Motor neuron (in vitro differentiated cells): Measurements from ENCODE around the gene FAM83G. TPM values are rescaled to one million over a fixed set of nuclear protein-coding genes. Genes with fewer than 3 reads are reported as not detected.
A peak's percentile ranks its signal among the peaks of the same experiment; 100 is the strongest.

ENCODE experiments used
- ATAC-seq, 8 experiments: fragments of 200-7000 bp; cut with Tn5 transposase; replicated peaks in 6 of 8; 2 replicates each; pipeline ENCODE4 v1.8.0; 2021; ENCODE audit warnings: mild to moderate bottlenecking in 8 of 8, moderate library complexity in 8 of 8
- H3K27ac ChIP-seq, 2 donors: fragments of 250-450 bp; sonication (Bioruptor Pico); 2 replicates each; pipeline ENCODE4 v1.9.0; 2021; ENCODE audit warnings: antibody characterized with exemption in 2 of 2, mild to moderate bottlenecking in 2 of 2, moderate library complexity in 1 of 2
- H3K4me1 ChIP-seq, 2 donors: fragments of 250-450 bp; sonication (Bioruptor Pico); replicated peaks in 1 of 2; 2 replicates each; pipeline ENCODE4 v1.6.1; 2021; ENCODE audit warnings: antibody characterized with exemption in 2 of 2, mild to moderate bottlenecking in 2 of 2, moderate library complexity in 1 of 2
- H3K4me3 ChIP-seq, 5 donors: fragments of 250-450 bp; sonication (Bioruptor Pico); 2 replicates each; pipeline ENCODE4 v1.9.0; 2021; ENCODE audit warnings: antibody characterized with exemption in 5 of 5, mild to moderate bottlenecking in 5 of 5, moderate library complexity in 4 of 5
- WGBS, 10 experiments: fragments of 450-650 bp; shearing (Covaris generic); methylation state at CpG; one replicate each; pipeline ENCODE4 v1.0.0; 2022; 5-methylcytosine and 5-hydroxymethylcytosine counted together
- in situ Hi-C, 9 experiments: fragments of 400-800 bp; cut with MboI; loops; one replicate each; pipeline ENCODE4 v1.15.0; 2021; ENCODE audit warnings: low sequenced_read_pairs in 9 of 9, low pct_unique_long_range_greater_than_20kb in 2 of 9; ENCODE audit not compliant: unreplicated experiment in 9 of 9
- total RNA-seq, 8 experiments: library from RNA; unstranded; fragments of 300-600 nt; gene quantifications; 2 replicates each; pipeline versions ENCODE4 v1.2.3 to v1.2.4, GENCODE V29; 2022

FAM83G gene
- total RNA-seq, 8 experiments from 2014 or later: 0.37 to 5.9 (median 2.0) TPM

DNA sequence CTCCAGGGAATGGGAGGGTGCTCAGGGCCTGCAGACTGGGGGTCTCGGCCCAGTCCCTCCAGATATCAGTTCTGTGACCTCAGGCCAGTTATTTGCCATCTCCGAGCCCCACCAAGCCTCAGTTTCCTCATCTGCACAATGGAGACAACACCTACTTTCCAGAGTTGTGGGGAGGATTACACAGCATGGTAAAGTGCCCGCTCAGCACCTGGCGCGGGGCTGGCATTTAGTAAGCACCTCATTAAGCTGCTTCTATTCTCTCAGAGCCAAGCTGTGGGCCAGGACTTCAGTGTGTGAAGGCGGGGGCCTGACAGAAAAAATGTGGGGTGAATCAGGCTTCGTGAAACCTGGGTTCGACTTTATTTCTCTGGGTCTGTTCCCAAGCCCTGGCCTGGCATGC, 5.2 kb downstream of the FAM83G start:
- in situ Hi-C loops: no loop called here
- no peak for ATAC-seq
- H3K4me1 ChIP-seq: peaks cover 0 to 7% of the 10 kb centered on the region in 2 donors
- 60 to 100% (median 89%) methylated on average over 1 to 4 of the region's 8 CpGs; no CpG with 5 or more reads in 3 of the 10 experiments for WGBS, 10 experiments
- H3K27ac ChIP-seq: no peak overlapping the region
- H3K4me3 ChIP-seq: no peak overlapping the region

GRCh38 chr17:18997650-18998196, 6.8 kb downstream of the FAM83G start:
- Histone ChIP-seq H3K27ac (no peak overlapping the region), H3K4me3 (no peak overlapping the region), H3K4me1 (peaks cover 0 to 7% of the 10 kb centered on the region in 2 donors)
- no peak for ATAC-seq
- in situ Hi-C loops: no loop called here
- 50 to 80% (median 67%) methylated on average over 1 to 5 of the region's 6 CpGs; no CpG with 5 or more reads in 5 of the 10 experiments for WGBS, 10 experiments

- Histone ChIP-seq H3K4me1 (peaks cover 0 to 7% of the 10 kb centered on the region in 2 donors), H3K27ac (no peak overlapping the region), H3K4me3 (no peak overlapping the region)
- 83 to 100% (median 100%) methylated on average over 1 to 2 of the region's 2 CpGs; no CpG with 5 or more reads in 7 of the 10 experiments for WGBS, 10 experiments
- in situ Hi-C loops: no loop called here
- ATAC-seq: no peak
These were observed 8.1 kb downstream of the FAM83G start for GRCh38 chr17:18996458-18996857.

DNA sequence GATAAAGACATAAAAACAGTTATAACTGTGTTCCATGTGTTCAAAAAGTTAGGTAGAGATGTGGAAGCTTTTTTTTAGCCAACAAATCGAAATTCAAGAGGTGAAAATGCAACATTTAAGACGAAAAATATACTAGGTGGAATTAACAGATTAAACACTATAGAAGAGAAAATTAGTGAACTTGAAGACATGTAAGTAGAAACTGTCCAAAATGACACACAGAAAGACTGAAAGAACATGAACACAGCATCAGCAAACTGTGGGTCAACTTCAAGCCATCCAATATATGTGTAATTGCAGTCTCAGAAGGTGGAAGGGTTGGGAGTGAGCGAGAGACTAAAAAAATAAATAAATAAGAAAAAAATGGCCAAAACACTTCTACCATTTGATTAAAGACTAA, 9.3 kb downstream of the FAM83G start:
- no peak for ATAC-seq
- H3K27ac ChIP-seq: no peak overlapping the region
- in situ Hi-C loops: no loop called here
- H3K4me1 ChIP-seq: no peaks in the 10 kb centered on the region
- WGBS, 10 experiments: 46 to 83% (median 73%) methylated on average over 2 to 3 of the region's 3 CpGs; no CpG with 5 or more reads in 1 of the 10 experiments
- no peak overlapping the region for H3K4me3 ChIP-seq

DNA sequence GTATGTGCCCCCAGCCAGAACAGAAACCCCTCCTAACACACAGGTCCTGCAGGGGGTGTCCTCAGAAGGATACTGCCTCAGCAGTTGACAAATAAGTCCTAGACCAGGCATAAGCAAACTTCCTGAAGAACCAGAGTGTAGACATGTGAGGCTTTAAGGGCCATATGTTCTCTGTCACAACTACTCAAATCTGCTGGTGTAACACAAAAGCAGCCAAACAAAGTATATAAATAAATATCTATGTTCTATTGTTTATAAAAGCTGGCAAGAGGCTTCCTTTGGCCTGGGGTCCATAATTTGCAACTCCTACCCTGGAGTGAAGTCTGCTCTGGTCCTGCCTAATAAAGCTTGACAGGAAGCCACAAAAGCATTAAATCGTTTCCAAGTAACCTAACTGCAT, 9.9 kb downstream of the FAM83G start:
- Histone ChIP-seq H3K4me1 (no peaks in the 10 kb centered on the region), H3K27ac (no peak overlapping the region), H3K4me3 (no peak overlapping the region)
- WGBS, 10 experiments: 0 to 100% (median 77%) methylated on average over 1 of the region's 1 CpG; no CpG with 5 or more reads in 2 of the 10 experiments
- in situ Hi-C loops: no loop called here
- no peak for ATAC-seq

DNA sequence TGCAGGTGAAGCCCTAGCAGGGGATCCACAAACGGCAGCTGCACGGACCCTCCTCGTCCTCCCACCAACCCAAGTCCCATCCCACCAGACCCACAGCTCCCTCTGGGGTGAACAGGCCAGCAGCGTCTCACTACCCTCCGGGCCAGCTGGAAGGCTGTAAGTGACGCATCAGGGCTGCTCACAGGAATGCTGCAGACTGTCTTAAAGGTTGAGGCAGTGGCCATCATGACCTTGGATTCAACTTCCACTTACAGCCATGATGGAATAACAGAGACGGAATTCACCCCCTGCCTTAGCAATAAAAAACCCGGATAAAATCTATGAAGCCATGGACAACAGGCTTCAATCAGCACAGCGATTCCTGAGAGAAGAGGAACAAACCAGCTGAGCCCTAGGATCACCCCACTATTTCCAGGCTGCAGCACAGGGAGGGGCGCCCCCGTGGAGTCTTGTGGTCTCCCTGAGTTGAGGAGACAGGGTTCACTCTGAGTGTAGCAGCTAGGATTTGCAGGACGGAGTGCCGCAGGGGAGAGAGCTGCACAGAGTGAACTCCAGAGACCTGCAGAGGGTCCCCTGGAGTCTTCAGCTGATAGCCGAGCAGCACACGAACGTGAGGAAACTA, 10.5 kb downstream of the FAM83G start:
- Histone ChIP-seq H3K4me3 (no peak overlapping the region), H3K4me1 (no peaks in the 10 kb centered on the region), H3K27ac (no peak overlapping the region)
- WGBS, 10 experiments: 76 to 95% (median 80%) methylated on average over 1 to 8 of the region's 16 CpGs; no CpG with 5 or more reads in 5 of the 10 experiments
- no peak for ATAC-seq
- in situ Hi-C loops: no loop called here

DNA sequence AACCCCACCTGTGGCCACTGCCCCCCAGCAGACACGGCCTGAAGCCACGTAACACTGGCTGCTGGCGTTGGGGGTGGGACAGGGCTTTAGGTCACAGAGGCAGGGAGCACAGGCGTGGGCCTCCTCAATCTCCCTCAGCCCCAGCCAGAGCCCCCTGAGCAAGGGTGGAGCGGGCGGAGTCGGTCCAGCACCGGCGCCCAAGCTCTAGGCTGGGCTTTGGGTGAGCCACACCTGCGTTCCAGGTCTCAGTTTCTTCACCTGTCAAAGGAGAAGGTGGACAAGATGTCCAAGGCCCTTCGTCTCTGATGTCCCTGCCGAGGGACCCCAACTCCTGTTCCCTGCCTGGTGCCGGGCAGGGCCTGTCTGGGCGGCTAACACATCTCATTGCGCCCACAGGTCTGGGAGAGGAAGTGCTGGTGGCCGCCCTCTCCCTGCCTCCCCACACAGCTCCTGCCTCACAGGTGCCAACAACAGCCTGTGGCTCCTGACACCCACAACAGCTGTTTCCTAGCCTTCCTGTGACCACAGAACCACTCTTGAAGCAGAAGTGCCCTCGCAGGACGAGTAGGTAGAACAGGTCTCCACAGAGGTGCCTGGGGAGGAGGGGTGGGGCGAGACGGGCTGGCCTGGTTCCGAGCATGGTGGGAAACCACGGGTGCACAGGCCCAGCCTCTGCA, 12.0 kb downstream of the FAM83G start:
- Histone ChIP-seq H3K4me3 (no peak overlapping the region), H3K4me1 (no peaks in the 10 kb centered on the region), H3K27ac (no peak overlapping the region)
- in situ Hi-C loops: no loop called here
- 96% methylated on average over 5 of the region's 22 CpGs; no CpG with 5 or more reads in 9 of the 10 experiments for WGBS, 10 experiments
- no peak for ATAC-seq

GRCh38 chr17:18991531-18992315, 12.8 kb downstream of the FAM83G start:
- WGBS, 10 experiments: 0 to 100% (median 92%) methylated on average over 1 to 9 of the region's 20 CpGs; no CpG with 5 or more reads in 5 of the 10 experiments
- in situ Hi-C loops: no loop called here
- H3K4me3 ChIP-seq: no peak overlapping the region
- no peaks in the 10 kb centered on the region for H3K4me1 ChIP-seq
- ATAC-seq: peak in 3 of 8 experiments; percentile 19 to 46 (median 31)
- H3K27ac ChIP-seq: no peak overlapping the region

- 100% methylated on average over 1 of the region's 6 CpGs; no CpG with 5 or more reads in 9 of the 10 experiments for WGBS, 10 experiments
- Histone ChIP-seq H3K27ac (no peak overlapping the region), H3K4me1 (no peaks in the 10 kb centered on the region), H3K4me3 (no peak overlapping the region)
- in situ Hi-C loops: no loop called here
- no peak for ATAC-seq
These were observed 14.2 kb downstream of the FAM83G start for GRCh38 chr17:18990331-18990730.

DNA sequence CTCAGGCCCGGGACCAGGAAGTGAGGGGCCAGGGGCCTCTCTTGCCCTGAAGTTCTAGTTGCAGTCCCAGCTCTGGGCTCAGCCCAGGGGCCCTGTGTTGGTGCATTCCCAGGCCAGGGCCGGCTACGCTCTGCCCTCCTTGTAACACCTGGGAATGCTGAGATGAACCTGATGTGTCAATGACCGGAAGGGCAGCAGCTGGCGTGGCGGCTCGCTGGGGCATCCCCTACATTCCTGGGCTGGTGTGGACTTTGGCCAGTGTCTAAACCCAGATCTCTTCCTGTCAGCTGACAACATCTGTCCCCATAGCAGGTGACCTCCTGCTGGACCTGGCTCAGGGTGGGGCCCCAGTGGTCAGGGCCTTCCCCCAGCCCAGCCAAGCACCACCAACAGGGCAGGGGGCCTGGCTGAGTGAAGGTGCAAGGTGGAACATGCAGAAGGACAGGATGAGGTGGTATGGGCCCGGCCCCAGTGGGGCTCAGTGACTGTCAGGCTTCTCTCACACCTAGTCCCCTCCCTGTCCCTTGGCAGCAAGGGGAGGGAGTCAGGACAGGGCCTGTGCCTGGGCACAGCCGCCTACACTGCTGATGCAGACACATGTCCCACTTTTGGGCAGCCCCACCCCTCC, 15.9 kb downstream of the FAM83G start:
- ATAC-seq: no peak
- Histone ChIP-seq H3K27ac (no peak overlapping the region), H3K4me1 (no peaks in the 10 kb centered on the region), H3K4me3 (no peak overlapping the region)
- in situ Hi-C loops: no loop called here
- 40 to 100% (median 80%) methylated on average over 1 to 6 of the region's 9 CpGs; no CpG with 5 or more reads in 4 of the 10 experiments for WGBS, 10 experiments

GRCh38 chr17:18987862-18988545, 16.6 kb downstream of the FAM83G start:
- WGBS, 10 experiments: 40 to 93% (median 80%) methylated on average over 1 to 8 of the region's 14 CpGs; no CpG with 5 or more reads in 2 of the 10 experiments
- Histone ChIP-seq H3K27ac (no peak overlapping the region), H3K4me3 (no peak overlapping the region), H3K4me1 (no peaks in the 10 kb centered on the region)
- no peak for ATAC-seq
- in situ Hi-C loops: no loop called here

DNA sequence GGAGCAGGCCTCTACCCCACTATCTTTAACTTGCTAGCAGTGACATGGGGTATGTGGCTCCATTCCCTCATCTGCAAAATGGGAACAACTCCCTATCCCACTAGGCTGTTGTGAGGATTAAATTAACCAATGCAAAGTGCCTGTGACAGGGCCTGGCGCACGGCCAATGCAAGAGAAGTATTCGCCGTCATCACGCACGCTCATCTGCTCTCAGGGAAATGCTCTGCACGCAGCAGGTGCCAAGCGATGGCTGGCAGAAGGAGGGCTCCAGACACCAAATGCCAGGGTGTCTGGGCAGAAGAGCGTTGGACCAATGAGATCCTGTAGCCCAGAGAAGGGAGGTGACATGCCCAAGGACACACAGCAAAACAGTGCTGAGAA, 17.3 kb downstream of the FAM83G start:
- no peak for ATAC-seq
- 93 to 100% (median 100%) methylated on average over 2 to 5 of the region's 9 CpGs; no CpG with 5 or more reads in 7 of the 10 experiments for WGBS, 10 experiments
- in situ Hi-C loops: no loop called here
- no peaks in the 10 kb centered on the region for H3K4me1 ChIP-seq
- no peak overlapping the region for H3K27ac ChIP-seq
- H3K4me3 ChIP-seq: no peak overlapping the region
